Measurements from ENCODE around the gene MAFF.

DNA sequence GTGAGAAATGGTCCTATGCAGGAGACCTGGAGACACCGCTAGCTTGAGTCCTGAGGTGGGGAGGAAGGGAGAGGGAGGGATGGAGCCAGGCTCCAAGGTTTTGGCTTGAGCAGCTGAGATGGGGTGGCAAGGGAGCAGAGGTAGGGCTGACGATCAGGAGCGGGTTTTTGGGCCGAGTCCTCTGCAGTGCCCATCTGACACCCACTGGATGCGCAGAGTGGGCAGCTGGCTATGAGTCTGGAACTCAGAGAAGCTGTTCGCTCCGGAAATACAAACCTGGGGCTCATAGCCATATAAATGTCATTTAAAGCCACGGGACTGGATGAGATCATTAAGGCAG is 453 bp upstream of the MAFF start:
- TF ChIP-seq POLR2A (IDR thresholded peaks at IDR 0.05) (no peak), CTCF (IDR thresholded peaks at IDR 0.05) (no peak)
